Neural cell (in vitro differentiated cells): ENCODE measurements around the gene KRT7.

ENCODE experiments used
- EP300 ChIP-seq: fragments of 450-650 bp; conservative IDR thresholded peaks from 2 replicates; pipeline ENCODE4 v1.6.1; 2014; ENCODE audit warnings: antibody characterized with exemption, mild to moderate bottlenecking, moderate library complexity; ENCODE audit not compliant: poor library complexity, severe bottlenecking
- EZH2 ChIP-seq: fragments of 200-600, 300-800 bp; shearing (Covaris generic), sonication (generic); IDR thresholded peaks from 2 replicates; pipeline ENCODE4 v1.6.1; 2014; ENCODE audit warnings: antibody characterized with exemption, low read length, borderline replicate concordance, mild to moderate bottlenecking; ENCODE audit not compliant: insufficient read depth, poor library complexity, severe bottlenecking
- POLR2AphosphoS5 ChIP-seq: IDR thresholded peaks from 2 replicates; pipeline ENCODE4 v1.6.1; 2012
- SMC3 ChIP-seq: fragments of 450-650 bp; conservative IDR thresholded peaks from 2 replicates; pipeline ENCODE4 v1.6.1; 2014; ENCODE audit warnings: antibody characterized with exemption, mild to moderate bottlenecking, moderate library complexity; ENCODE audit not compliant: poor library complexity
- TF ChIP-seq, protein P1 (sequence below): fragments of 450-650 bp; IDR thresholded peaks from 2 replicates; pipeline ENCODE4 v1.5.1; 2014; ENCODE audit warnings: antibody characterized with exemption, mild to moderate bottlenecking, moderate library complexity; ENCODE audit not compliant: poor library complexity, severe bottlenecking
- TF ChIP-seq, protein P2 (sequence below): IDR thresholded peaks from 2 replicates; pipeline ENCODE4 v1.6.1; 2012; ENCODE audit warnings: borderline replicate concordance

DNA sequence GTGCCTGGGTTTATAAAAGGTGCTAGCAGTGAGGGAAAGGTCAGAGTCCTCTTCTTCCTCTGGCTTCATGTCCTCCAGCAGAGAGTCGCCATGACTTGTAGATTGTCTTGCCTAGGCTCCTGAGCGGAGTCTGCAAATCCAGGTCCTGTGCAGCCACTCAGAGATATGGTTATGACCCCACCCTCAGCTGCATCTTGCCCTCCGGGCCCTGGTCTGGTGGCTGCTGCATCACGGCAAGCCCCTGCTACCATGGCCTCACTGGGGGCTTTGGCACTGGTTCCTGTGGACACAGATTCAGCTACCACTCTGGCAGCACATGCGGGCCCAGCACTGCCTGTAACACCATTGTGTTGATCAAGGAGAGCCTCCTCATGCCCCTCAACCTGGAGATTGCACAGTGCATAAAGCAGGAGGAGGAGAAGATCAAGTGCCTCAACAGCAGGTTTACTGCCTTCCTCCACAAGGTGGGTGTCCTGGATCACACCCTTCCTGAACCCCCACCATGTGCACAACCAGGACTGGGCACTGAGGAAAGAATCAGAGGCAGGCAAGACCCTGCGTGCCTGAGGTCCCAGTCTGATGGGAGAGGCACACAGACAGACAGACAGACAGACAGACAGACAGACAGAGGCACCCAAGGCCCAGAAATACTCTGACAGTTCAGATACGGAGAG is 30.9 kb downstream of the KRT7 start:
- TF ChIP-seq, protein P1, sequence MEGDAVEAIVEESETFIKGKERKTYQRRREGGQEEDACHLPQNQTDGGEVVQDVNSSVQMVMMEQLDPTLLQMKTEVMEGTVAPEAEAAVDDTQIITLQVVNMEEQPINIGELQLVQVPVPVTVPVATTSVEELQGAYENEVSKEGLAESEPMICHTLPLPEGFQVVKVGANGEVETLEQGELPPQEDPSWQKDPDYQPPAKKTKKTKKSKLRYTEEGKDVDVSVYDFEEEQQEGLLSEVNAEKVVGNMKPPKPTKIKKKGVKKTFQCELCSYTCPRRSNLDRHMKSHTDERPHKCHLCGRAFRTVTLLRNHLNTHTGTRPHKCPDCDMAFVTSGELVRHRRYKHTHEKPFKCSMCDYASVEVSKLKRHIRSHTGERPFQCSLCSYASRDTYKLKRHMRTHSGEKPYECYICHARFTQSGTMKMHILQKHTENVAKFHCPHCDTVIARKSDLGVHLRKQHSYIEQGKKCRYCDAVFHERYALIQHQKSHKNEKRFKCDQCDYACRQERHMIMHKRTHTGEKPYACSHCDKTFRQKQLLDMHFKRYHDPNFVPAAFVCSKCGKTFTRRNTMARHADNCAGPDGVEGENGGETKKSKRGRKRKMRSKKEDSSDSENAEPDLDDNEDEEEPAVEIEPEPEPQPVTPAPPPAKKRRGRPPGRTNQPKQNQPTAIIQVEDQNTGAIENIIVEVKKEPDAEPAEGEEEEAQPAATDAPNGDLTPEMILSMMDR = no peak
- no peak for TF ChIP-seq POLR2AphosphoS5
- no peak for TF ChIP-seq SMC3
- TF ChIP-seq EZH2 = no peak
- no peak for TF ChIP-seq EP300
- TF ChIP-seq, protein P2, sequence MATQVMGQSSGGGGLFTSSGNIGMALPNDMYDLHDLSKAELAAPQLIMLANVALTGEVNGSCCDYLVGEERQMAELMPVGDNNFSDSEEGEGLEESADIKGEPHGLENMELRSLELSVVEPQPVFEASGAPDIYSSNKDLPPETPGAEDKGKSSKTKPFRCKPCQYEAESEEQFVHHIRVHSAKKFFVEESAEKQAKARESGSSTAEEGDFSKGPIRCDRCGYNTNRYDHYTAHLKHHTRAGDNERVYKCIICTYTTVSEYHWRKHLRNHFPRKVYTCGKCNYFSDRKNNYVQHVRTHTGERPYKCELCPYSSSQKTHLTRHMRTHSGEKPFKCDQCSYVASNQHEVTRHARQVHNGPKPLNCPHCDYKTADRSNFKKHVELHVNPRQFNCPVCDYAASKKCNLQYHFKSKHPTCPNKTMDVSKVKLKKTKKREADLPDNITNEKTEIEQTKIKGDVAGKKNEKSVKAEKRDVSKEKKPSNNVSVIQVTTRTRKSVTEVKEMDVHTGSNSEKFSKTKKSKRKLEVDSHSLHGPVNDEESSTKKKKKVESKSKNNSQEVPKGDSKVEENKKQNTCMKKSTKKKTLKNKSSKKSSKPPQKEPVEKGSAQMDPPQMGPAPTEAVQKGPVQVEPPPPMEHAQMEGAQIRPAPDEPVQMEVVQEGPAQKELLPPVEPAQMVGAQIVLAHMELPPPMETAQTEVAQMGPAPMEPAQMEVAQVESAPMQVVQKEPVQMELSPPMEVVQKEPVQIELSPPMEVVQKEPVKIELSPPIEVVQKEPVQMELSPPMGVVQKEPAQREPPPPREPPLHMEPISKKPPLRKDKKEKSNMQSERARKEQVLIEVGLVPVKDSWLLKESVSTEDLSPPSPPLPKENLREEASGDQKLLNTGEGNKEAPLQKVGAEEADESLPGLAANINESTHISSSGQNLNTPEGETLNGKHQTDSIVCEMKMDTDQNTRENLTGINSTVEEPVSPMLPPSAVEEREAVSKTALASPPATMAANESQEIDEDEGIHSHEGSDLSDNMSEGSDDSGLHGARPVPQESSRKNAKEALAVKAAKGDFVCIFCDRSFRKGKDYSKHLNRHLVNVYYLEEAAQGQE = no peak
